ENCODE data around the gene CARD11.
"Not testable (repeated sequence)": the region's sequence is repeated elsewhere in the genome, so short reads cannot be mapped to it uniquely, and the experiment has no call there.

Gene CARD11

DNA sequence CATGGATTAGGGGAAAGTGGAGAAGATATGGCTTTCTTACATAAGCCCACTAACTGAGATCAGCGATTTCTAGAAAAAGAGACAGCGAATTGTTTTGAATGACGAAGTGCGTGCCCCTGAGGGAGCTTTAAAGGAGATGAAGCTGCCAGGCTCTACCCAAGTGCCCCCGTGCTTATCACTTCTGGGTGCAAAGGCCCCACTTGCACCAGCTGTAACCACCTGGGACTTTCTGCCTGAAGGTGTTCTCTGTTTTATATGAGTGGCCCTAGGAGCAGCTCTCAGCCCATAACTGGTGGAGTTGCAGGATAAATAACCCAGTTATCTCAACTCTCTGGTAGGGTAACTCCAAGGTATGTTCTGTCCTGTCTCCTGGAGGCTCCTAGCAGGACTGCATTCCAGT, 20.4 kb upstream of the CARD11 start:
- no peak for DNase-seq (ENCODE audit: low read depth)

DNA sequence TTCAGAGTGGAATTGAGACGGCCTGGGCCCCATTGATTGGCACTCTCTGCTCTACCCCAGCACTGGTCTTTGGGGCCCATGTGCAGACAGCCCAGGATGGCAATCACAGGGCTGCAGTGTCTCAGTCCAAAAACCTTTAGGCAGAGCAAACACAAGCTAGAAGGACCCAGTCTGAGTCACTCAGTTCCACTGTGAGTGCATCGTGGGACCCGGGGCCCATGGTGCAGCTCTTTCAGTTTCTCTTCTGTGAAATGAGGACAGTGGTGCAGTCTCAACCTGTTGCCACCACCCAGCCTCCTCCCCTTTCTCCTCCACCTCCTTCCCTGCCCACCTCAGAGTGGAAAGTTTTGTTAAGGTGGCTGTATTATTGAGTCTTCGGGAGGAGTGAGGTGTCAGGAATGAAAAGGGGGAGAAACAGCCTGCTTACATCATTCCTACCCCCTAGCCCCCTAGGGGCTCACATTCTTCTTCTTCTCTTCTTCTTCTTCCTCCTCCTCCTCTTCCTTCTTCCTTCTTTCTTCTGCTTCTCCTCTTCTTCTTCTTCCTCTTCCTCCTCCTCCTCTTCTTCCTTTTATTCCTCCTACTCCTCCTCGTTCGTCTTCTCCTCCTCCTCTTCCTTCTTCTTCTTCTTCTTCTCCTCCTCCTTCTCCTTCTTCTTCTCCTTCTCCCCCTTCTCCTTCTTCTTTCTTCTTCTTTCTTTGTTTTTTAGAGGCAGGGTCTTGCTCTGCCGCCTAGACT, 19.5 kb upstream of the CARD11 start:
- peak; percentile 44 for DNase-seq (ENCODE audit: low read depth)

DNA sequence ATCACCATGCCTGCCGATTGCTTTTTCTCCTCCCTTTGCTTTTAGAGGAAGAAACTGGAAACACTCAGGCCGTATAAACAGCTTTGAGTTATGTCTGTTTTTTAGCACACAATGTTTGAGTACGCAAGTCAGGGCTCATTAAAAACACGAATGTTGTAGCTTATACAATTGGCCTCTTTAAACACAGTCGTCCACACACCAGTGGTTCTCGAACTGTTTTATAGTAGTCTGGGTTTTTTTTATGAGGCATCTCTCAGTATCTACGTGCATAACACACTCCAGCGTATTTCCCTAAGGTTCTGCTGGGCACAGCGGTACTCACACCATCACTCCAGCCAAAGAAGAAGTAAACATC, 13.4 kb upstream of the CARD11 start:
- no peak for DNase-seq (ENCODE audit: low read depth)

DNA sequence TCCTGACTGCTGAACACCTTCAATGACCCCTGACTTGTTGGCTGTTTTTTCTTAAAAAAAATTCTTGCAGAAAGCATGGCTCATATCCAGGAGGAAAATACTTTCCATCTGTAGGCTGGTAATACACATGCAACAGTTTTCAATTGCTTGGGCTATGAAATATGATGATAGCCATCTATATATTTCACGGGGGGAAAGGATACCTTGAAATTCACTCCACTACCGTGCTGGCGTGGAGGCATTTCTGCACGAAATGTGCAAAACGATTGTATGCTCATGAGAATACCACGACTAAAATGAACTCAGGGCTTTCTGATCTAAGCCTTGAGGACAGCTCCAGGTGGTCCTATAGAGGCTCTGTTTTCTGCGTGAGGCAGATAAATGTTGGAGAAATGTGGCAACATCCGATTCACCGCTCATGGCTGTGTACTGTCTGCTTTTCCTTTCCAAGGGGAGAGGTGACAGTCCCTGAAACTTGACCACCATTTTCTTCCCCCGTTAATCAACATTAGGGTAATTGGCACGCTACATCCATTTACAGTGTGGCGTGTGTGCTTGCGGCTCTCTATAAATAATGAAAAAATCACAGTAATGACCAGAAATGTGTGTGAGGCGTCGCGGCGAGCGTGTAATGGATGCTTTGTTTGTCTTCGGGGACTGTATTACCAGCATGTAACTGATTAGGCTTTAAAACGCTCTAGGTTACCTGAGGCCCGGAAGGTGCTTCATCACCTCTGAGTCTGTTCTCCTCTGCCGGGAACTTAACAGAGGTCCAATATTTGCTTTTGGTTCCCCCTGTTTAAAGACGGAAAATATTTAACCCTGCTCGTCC, 12.8 kb upstream of the CARD11 start:
- DNase-seq (ENCODE audit: low read depth) = no peak

DNA sequence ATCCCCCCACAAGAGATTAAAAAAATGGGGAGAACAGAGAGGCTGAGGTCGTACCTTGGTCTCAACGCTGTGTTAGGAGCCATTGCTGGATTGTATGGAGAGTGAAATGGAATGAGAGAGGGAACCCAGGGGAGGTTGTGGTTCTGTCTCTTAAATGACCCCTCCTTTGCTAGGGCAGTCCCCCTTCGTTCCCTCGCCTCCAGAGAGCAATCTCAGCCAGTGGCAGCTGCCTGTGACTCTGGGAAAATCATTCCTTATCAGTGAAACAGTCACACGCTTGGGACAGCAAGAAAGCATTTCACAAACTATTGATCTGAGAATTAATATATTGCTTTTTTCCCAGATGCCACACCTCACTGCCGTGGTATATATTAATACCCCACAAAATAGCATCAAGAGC, 12.0 kb upstream of the CARD11 start:
- no peak for DNase-seq (ENCODE audit: low read depth)

DNA sequence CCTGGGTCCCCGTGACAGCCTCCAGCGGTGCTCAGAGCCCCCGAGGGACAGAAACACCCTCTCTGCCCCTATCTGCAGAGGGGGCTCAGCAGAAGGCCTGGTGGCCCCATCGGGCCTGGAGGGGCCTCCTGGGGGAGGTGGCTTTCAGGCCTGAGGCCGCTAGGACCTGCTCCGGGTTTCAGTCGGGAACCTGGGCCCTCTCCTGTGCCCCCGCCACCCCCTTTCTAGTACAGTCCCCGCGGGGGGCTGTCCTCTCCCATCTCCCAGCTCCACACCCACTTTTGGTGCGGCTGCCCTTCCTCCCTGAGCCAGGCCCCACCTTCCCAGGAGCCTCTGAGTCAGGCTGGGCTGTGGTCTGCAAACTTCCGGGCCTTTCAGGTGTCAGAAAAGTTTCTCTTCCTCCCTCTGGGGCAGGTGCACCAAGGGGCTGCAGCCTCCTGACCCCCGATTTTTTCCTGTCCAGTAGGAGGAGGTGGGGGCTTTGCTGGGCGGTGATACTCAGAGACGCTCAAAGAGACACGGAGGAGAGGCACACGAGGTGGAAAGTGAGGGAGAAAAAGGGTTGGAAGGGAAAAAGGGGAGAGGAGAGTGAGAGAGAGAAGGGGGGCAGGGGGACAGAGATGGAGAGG, 692 bp downstream of the CARD11 start:
- peak; percentile 60 for DNase-seq (ENCODE audit: low read depth)

DNA sequence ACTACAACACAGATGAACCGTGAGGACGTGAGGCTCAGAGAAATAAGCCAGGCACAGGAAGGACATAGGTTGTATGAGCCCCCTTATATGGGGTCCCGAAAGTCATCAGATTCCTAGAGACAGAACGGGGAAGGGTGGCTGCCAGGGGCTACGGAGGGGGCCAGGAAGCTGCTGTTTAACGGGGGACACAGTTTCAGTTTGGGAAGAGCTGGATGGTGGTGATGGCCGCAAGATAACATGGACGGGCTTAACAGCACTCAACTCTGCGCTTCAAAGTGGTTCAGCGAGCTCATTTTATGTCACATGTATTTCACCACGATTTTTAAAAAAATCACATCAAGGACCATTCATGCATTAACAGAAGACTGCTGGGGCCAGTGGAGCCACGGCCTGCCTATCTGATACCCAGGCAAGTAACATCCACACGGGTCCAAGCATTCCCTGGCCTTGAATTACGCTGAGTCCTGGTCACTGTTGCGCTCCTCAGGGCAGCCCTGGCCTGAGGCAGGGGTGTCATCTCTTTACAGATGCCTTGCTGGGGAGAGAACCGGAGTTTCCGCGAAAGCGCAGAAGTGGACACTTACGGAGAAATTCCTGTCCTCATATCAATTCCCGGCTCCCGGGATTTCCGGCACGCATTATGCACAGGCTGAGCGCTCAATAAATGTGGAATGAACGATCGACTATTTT, 1.5 kb downstream of the CARD11 start:
- DNase-seq (ENCODE audit: low read depth) = no peak

DNA sequence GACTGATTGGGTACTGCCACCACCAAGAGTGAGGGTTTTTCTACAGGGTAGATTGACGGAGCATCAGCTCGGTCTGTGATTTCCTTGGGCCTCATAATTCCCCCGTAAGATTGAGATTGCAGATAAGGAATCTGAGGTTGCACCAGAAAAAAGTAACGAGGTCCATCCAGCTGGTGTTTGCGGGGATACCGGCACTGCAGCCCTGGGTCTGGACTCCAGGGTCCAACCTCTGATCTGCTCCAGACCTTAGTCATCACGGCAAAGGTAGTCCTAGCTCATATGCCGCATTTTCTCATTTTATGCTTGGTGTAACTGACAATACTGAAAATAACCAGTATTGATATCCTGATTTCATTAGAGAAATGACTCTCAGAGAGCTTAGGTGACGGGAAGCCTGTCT, 3.9 kb downstream of the CARD11 start:
- no peak for DNase-seq (ENCODE audit: low read depth)

DNA sequence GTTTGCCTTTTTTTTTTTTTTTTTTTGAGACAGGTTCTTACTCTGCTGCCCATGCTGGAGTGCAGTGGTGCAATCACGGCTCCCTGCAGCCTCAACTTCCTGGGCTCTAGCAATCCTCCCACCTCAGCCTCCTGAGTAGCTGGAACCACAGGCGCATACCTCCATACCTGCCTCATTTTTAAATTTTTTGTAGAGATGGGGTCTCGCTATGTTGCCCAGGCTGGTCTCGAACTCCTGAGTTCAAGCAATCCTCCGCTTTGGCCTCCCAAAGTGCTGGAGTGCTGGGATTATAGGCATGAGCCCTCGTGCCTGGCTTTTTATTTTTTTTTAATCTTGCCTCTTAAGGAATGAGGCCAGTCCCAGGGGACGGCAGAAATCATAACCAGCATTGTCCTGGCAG, 5.7 kb downstream of the CARD11 start:
- DNase-seq (ENCODE audit: low read depth) = not testable (repeated sequence)

DNA sequence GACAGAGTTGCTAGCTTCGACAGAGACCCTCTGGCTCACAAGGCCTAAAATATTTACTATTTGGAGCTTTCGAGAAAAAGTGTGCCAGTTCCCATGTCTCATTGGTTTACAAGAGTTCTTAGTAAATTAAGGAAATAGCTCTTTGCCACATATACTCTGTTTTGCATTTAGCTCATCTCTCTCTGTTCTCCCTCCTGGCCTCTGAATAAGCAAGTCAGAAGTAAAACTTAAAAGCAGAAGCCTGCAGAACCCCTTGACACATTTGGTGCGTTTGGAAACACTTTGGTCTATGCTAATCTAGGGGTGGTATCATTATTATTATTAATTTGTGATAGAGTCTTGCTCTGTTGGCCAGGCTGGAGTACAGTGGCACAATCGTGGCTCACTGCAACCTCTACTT, 6.4 kb downstream of the CARD11 start:
- no peak for DNase-seq (ENCODE audit: low read depth)

DNA sequence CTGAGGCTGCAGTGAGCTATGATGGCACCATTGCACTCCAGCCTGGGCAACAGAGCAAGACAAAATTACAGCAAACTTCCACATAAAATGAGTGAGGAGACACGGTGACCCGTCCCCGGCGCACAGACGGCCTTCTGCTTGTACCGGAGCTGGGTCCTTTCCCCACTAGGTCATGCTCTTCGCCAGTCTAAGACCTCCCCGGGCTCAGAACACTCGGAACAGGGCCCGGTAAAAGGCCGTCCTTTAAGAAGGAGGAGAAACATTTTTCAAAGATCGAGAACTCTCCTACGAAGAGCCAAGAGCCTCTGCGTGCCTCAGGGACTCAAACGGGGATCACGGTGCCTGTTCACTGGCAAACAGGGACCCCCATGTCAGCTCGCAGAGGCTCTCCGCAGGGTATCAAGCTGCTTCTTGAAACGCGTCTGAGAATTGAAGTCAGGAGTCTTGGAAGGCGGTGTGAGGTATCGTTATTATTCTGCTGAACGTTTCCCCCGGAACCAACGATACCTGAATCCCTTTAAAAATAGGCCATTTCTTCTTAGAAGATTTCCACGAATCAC, 9.0 kb downstream of the CARD11 start:
- no peak for DNase-seq (ENCODE audit: low read depth)

DNA sequence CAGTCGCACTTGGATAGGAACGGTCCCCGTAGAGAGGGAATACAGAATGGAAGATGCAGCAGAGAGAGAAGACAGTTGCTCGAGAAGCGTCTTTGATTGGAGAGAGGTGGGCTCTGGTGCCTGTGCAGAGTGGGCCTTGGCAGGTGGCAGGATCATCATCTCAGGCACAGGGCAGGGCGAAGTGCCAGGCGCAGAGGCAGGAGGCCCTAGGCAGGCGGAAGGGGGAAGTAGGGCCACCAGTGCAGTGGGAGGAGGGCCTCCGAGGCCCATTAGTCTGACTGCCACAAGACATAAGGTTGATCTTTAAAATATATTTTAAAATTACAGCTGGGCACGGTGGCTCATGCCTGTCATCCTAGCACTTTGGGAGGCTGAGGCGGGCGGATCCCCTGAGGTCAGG, 10.1 kb downstream of the CARD11 start:
- no peak for DNase-seq (ENCODE audit: low read depth)

DNA sequence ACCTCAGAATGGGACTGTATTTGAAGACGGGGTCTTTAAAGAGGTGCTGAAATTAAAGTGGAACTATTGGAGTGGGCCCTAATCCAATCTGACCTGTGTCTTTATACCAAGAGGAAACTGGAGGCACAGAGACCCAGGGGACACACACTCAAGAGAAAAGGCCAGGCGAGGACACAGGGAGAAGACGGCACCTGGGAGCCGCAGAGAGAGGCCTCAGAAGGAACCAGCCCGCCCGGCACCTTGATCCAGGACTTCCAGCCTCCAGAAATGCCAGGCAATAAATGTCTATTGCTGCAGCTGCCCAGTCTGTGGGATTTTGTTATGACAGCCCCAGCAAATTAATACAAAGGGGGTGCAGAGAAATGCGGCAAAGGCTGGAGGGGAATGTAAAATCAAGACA, 10.5 kb downstream of the CARD11 start:
- no peak for DNase-seq (ENCODE audit: low read depth)

DNA sequence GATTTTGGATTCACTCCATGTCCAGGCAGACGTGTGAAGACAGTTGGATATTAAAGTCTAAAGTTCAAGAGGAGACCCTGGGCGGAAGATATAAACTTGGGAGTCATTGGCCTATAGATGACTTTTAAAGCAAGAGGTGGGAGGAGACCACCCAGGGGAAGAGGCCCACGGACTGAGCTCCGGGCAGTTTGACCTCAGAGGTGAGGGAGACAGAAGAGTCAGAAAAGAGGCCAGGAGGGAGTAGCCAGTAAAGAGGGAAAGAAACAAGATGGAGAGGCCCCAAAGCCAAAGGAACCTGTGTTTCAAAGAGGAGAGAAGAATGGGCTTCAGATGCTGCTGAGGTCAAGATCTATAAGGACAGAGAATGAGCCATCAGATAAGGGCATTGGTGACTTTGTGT, 11.4 kb downstream of the CARD11 start:
- no peak for DNase-seq (ENCODE audit: low read depth)

DNA sequence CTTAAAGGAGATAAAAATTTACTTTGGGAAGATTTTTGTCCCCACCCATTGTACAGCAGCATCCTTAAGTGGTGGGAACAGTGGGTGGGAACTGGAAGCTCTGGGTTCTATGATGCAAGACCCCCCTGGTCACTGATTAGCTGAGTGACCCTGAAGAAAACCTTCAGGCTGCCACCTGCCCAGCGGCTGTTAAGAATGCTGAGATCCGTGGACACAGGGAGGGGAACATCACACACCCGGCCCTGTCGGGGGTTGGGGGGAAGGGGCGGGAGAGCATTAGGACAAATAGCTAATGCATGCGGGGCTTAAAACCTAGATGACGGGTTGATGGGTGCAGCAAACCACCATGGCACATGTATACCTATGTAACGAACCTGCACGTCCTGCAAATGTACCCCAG, 14.5 kb downstream of the CARD11 start:
- DNase-seq (ENCODE audit: low read depth) = no peak

DNA sequence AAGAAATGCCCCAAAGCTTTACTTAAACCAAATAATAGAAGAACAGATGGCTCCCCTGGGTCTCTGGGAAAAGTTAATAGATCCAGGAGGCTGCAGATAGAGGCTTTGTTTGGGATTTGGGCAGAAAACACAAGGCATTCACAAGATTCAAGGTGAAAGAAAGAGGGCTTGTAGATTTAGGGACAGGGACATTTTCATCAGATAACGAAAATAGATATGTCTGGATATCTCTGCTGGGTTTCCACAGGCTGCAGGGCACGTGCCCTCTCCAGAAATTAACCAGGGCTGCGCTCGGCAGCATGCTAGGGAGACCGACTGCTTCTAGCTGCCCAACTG, 14.9 kb downstream of the CARD11 start:
- no peak for DNase-seq (ENCODE audit: low read depth)

DNA sequence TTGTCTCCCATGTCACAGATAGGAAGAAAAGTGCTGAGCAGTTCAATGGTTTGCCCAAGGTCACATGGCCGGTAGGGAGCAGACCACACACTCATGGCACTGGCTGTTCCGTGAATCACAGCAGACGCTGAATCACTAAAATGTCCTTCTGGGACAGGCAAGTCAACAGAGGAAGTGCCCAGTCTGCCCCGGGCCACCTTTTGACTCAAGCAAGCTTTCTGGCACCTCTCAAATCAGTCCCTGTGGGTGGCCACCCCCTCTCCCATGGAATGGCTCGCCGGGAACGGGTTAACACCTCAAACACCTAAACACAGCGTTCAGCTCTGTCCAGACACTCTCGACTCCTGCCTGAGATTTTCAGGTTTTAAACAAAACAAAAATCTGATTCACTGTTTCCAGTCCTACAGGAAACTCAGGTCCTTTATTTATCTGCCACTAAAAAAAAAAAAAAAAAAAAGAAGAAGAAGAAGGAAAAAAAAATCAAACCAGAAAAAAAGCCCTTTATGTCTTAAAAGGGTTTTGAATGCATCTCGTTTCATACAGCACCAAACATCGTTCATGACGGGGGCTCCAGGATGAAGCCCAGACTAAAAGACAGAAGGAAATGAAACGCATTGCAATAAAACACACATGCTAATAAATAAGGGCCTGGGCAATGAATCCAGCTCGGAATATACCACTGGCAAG, 15.5 kb downstream of the CARD11 start:
- peak; percentile 4 for DNase-seq (ENCODE audit: low read depth)

DNA sequence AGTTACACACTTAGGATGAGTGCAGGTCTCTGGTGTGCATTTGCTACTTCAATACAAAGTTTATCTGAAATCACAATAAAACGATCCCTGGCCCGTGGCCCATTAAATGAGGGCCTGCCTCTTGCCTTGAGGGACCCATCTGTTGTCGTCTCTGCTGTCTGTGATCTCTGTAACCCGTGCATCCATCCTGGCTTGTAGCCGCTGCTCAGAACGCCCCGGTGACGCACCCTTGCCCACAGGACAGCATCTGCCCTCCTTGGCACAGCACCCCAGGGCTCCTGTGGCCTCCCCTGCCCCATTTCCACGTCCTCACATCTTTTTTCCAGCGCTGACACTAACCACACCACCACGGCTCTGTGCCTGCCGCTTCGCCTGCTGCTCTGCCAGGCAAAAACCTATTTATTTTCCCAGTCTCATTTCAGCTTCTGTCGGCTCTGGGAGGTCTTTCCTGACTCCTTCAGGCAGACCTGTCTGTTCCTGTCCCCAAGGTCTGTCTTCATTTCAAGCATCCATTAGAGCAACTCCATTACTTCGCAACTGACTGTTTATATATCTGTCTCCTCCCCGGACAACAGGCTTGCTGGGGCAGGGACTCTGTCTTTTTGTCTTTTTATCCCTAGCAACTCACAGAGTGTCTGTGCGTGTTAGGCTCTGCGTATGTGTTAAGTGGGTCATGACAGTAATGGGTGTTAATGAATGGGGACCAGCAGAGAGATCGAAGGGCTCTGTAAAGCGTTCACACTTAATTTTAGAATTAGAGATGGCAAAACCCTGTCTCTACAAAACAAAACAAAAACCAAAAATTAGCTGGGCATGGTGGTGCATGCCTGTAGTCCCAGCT, 16.4 kb downstream of the CARD11 start:
- DNase-seq (ENCODE audit: low read depth) = no peak

DNA sequence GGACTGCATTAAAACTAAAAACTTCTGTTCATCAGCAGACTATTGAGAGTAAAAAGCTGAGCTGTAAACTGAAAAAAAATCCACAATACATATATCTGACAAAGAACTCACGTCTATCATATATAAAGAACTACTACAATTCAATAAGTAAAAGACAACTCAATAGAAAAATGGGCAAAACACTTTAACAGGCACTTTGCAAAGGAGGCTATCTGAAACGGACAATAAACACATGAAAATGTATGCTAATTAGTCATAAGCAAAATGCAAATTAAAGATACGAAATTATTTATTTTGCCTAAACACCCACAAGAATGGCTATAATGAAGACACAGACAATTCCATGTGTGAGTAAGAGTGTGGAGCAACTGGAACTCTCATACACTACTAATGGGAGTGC, 18.1 kb downstream of the CARD11 start:
- no peak for DNase-seq (ENCODE audit: low read depth)

DNA sequence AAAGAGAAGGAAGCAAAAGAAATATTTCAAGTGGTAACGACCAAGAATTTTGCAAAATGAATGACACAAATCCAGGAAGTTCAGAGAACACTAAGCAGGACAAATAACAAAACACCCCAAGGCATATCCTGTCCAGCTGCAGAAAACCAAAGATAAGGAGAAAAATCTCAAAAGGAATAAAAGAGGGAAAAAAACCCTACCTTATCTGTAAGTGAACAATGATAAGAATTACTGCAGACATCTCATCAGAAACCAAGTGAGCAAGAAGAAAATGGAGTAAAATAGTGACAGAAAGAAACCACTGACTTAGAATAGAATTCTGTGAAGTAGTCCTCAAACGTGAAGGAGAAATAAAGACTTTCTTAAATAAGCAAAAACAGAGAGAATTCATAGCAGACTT, 21.8 kb downstream of the CARD11 start:
- DNase-seq (ENCODE audit: low read depth) = no peak

DNA sequence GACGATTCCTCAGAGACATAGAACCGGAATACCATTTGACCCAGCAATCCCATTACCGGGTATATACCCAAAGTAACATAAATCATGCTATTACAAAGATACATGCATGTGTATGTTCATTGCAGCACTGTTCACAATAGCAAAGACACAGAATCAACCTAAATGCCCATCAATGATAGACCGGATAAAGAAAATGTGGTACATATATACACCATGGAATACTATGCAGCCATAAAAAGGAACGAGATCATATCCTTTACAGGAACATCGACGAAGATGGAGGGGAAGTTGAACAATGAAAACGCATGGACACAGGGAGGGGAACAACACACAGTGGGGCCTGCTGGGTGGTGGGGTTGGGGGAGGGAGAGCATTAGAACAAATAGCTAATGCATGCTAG, 22.4 kb downstream of the CARD11 start:
- DNase-seq (ENCODE audit: low read depth) = not testable (repeated sequence)
